ENCODE results near the gene AHCYL2.

GRCh38 chr7:129313282-129313681, 88.5 kb downstream of the AHCYL2 start:
- TF ChIP-seq CTCF (IDR thresholded peaks at IDR 0.05) (no peak), POLR2A (IDR thresholded peaks at IDR 0.05) (no peak), POLR2AphosphoS5 (IDR thresholded peaks at IDR 0.05) (no peak)
